RPMI8226 (cell line): Measurements from ENCODE around the gene GNG7.
"Not testable (repeated sequence)": the region's sequence is repeated elsewhere in the genome, so short reads cannot be mapped to it uniquely, and the experiment has no call there.

Experiments
- DNase-seq: peaks from one replicate; pipeline ENCODE4 v3.0.0-alpha.2; 2015

The GNG7 gene

DNA sequence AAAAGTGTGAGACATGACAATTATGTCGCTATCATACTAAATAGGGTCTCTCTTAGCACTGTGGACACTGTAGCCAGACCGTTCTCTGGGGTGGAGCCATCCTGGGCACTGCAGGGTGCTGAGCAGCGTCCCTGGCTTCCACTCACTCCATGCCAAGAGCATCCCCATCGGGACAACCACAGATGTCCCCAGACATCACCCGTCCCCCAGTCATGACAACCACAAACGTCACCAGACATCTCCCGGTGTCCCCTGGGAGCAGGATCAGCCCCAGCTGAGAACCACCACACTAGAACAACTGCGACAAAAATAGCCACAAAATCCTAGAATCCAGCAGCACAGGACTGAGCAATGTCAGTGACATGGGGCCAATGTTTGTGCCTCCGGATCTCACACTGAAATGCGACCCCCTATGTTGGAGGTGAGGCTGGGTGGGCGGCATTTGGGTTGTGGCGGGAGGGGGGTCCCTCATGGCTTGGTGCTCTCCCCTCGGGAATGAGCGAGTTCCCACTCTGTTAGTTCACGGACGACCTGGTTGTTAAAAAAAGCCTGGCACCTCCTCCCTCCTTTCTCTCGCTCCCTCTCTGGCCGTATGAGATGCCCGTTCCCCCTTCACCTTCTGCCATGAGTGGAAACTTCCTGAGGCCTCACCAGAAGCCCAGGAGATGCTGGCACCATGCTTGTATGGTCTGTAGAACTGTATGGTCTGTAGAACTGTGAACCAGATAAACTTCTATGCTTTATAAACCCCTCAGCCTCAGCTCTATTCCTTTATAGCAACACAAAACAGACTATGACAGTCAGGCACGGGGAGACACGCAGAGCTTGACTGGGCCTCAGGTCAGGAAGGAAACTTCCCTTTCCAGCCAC lies 132.7 kb downstream of the GNG7 start:
- DNase-seq: no peak

GRCh38 chr19:2567996-2568395 lies 134.5 kb downstream of the GNG7 start:
- no peak for DNase-seq

DNA sequence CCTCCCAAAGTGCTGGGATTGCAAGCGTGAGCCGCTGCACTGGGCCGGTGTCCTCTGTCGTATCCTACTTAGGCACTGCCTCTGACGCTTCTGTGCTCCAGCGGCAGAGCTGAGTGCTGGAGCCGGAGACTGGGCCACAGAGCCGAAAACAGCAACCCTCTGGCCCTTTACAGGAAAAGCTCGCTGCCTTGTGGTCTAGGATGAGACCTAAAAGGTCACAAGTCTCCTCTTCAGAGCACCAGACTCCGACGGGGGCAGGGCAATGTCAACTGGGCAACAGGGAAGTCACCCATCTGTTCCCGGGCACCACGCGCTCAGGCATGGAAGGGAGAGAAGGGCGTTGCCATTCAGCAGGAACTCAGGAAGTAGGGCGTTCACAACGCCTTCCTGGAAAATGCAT lies 134.9 kb downstream of the GNG7 start:
- DNase-seq: no peak

DNA sequence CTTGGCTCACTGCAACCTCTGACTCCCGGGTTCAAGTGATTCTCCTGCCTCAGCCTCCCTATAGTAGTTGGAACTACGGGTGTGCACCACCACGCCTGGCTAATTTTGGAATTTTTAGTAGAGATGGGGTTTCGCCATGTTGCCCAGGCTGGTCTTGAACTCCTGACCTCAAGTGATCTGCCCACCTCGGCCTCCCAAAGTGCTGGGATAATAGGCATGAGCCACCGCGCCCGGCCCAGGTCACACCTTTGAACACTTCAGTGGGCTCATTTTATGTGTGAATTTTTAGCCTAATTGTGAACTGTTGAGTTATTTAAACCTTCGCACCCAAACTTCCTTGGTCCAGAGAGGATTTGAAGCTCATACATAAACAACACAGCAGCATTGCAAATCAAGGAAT lies 138.9 kb downstream of the GNG7 start:
- DNase-seq: not testable (repeated sequence)

- peak; percentile 76 for DNase-seq
Measured at GRCh38 chr19:2561895-2562294, 140.6 kb downstream of the GNG7 start.

DNA sequence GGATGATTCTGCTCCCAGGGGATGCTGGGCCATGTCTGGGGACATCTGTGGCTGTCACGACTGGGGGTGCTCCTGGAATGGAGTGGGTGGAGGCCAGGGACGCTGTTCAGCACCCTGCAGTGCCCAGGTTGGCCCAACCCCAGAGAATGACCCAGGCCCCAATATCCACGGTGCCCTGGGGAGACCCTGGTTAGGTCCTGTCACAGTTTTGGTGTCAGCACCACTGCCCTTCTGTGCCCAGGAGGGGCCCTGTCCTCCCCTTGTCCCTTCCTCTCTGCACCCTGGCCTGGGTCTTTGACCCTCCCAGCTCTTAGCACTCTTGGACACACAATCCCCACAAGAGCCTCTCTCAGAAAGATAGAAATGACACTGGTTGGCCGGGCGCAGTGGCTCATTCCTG lies 141.3 kb downstream of the GNG7 start:
- DNase-seq: no peak

DNA sequence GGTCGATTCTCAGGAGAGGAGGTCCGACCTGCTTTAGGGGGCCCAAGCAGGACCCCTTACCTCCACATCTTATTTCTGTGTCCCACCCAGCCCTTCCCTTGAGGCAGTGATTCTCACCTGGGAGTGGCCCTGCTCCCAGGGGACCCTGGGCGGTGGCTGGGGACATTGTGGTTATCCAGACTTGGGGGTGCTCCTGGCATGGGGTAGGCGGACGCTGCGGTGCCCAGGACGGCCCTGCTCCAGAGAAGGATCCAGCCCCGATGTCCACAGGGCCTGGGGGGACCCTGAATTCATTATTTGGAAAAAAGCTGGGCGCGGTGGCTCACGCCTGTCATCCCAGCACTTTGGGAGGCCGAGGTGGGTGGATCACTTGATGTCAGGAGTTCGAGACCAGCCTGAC lies 142.1 kb downstream of the GNG7 start:
- DNase-seq: no peak

DNA sequence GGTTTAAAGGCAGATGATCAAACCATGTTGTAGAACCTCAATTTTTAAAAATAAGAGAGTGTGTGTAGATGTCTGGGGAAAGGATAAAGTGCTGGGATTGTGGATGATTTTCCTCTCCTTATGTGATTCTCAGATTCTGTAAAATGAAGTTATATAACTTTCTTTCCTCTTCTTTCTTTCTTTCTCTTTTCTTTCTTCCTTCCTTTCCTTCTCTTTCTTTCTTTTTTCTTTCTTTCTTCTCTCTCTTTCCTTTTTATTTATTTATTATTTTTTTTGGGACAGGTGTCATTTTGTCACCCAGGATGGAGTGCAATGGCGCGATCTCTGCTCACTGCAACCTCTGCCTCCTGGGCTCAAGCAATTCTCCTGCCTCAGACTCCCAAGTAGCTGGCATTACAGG lies 144.0 kb downstream of the GNG7 start:
- no peak for DNase-seq

GRCh38 chr19:2558131-2558530 lies 144.4 kb downstream of the GNG7 start:
- not testable (repeated sequence) for DNase-seq

DNA sequence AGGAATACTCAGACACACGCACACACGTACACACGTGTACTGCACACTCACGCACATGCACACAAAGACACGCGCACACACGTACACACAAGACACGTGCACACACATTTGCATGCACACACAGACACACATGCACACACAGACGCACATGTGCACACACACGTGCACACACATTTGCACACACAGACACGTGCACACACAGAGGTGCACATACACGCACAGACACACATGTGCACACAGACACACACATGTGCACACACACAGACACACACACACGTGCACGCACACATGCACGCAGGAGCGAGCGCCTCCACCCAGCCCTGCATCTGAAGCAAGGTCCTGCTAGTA lies 145.4 kb downstream of the GNG7 start:
- no peak for DNase-seq

GRCh38 chr19:2556221-2557092 lies 146.0 kb downstream of the GNG7 start:
- DNase-seq: no peak

DNA sequence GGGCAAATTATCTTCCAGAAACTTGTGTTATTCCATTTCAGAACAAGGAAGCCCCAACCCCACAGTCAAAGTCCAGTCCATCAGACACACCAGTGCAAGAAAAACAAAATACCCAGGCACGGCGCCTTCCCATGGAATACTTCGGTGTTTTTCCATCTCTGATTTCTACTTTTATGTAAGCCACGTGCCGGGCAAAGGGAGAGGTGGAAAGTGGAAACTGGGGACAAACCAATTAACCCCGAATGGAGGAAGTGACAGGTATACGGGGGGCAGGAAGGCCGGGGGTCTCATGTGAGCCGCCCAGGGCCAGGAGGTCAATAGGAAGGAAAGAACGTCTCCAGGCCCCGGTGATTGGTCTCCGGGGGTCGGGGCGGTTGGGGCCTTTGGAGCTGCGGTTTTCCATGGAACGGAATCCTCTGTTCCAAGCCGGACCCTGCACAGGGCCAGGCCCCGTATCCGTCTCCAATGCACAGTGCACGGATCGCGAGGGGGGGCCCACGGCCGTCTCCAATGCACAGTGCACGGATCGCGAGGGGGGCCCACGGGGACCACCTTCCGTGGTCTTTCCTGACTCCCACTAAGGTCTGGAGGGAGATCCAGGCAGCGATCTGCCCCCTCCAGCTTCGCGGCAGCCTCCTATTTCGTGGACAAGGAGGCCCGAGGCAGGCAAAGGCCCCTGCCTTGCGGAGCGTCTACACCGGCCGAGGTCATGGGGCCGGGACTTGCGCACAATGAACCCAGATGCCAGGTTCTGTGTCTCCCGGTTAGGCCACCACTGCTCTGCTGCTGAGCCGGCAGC lies 146.9 kb downstream of the GNG7 start:
- no peak for DNase-seq

DNA sequence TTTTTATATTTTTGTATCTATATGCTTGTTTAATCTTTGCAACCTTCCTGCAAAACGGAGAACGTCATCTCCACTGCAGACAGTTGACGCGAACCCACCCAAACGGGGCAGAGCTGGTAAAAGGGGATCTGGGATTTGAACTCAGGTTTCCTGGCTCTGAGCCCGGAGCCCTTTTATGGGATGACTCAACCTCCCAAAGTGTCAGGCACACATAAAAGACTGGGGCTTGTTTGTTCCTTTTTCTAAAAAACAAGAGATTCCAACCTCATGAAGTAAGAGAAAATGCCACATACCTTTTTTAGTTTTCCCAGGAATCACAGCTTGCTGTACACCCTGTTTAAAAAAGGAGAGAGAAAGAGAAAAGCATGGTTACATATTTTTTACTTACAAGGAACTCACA lies 147.6 kb downstream of the GNG7 start:
- DNase-seq: no peak

- no peak for DNase-seq
Measured at GRCh38 chr19:2553510-2553909, 149.0 kb downstream of the GNG7 start.

DNA sequence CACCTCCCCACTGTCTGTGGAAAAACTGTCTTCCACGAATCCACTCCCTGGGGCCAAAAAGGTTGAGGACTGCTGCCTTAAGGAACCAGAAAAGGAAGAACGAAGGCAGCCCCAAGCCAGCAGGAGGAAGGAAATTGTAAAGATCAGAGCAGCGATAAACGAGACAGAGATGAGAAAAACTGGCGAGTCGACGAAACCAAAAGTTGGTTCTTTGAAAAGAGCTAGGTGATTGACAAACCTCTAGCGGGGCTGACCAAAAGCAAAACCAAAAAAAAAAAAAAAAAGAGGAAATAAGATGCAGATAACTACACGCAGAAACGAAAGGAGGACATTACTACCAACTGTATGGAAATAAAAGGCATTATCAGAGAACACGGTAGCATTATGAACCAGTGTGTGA lies 149.6 kb downstream of the GNG7 start:
- DNase-seq: peak; percentile 85

DNA sequence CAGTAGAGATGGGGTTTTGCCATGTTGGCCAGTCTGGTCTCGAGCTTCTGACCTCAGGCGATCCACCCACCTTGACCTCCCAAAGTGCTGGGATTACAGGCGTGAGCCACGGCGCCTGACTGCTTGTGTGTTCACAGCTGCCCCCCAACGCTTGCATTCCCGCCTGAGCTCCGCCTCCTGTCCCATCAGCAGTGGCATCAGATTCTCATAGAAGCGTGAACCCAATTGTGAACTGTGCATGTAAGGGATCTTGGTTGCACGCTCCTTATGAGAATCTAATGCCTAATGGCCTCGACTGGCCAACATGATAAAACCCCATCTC lies 150.7 kb downstream of the GNG7 start:
- no peak for DNase-seq

DNA sequence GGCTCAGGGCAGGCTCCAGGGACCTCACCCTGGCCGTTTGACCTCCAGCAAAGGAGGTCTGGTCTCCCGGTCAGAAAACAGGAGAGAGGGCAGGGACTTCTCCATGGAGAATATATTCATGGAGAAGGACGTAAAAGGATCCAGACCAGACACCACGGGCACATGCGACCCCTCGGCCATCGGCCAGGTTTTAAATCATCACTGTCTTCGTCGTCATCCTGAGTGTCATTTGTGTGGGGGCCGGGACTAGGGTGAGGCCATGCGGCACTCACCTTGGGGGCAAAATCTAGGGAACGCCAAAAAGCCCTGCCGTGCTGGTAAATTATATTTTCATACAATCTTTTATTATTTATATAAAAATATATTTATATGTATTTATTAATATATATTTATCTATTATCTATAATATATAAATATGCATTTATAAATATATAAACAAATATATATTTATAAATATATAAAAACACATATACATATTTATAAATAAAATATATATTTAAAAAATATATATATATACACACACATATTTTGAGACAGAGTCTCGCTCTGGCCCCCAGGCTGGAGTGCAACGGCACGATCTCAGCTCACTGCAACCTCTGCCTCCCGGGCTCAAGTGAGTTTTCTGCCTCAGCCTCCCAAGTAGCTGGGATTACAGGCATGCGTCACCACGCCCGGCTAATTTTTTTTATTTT lies 151.2 kb downstream of the GNG7 start:
- DNase-seq: no peak

- no peak for DNase-seq
Measured at GRCh38 chr19:2550431-2551171, 151.9 kb downstream of the GNG7 start.

- DNase-seq: peak; percentile 45
Measured at GRCh38 chr19:2549701-2550191, 152.7 kb downstream of the GNG7 start.

GRCh38 chr19:2548966-2549365 lies 153.5 kb downstream of the GNG7 start:
- DNase-seq: no peak

DNA sequence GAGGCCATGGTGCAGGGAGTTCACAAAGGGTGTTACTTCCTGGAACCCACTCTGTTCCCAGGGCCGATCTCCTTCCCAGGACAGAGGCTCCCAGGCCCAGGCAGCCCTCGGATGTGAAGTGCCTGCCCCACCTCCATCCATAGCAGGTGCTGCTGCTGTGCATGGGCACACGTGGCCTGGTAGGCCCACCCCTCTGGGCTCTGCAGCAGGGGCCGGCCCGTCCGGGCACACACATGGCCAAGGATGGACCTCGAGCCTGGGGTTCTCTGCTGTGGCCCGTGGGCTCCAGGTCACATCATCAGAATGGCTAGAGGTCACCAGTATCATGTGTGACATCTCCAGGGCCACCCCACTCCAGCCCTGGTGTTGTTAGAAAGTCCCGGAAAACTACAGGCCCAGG lies 154.8 kb downstream of the GNG7 start:
- DNase-seq: no peak
